ENCODE results near the gene TMEM60.

GRCh38 chr7:77770316-77770715 lies 27.9 kb downstream of the TMEM60 start:
- TF ChIP-seq CTCF (IDR thresholded peaks at IDR 0.05; ENCODE audit: poor library complexity, severe bottlenecking) (no peak), EZH2 (IDR thresholded peaks at IDR 0.05; ENCODE audit: borderline replicate concordance, insufficient read depth, low read length, poor library complexity, severe bottlenecking) (no peak)
